Skeletal muscle satellite cell (primary cell): ENCODE measurements around the gene SMYD3.

Source experiments
- H3K27me3 ChIP-seq: 2 replicates; pipeline ENCODE4 v1.7.0; 2013; ENCODE audit warnings: low read length; ENCODE audit not compliant: control insufficient read depth, insufficient read depth
- H3K36me3 ChIP-seq: 2 replicates; pipeline ENCODE4 v1.7.0; 2013; ENCODE audit warnings: mild to moderate bottlenecking, control low read depth, low read length; ENCODE audit not compliant: insufficient read depth
- H3K4me1 ChIP-seq: 2 replicates; pipeline ENCODE4 v1.7.0; 2013; ENCODE audit warnings: low read length; ENCODE audit not compliant: control insufficient read depth, insufficient read depth
- H3K4me2 ChIP-seq: 2 replicates; pipeline ENCODE4 v1.7.0; 2013; ENCODE audit warnings: mild to moderate bottlenecking, low read length
- H3K4me3 ChIP-seq: 2 replicates; pipeline ENCODE4 v1.7.0; 2013; ENCODE audit warnings: low read length
- H3K9ac ChIP-seq: 2 replicates; pipeline ENCODE4 v1.7.0; 2013; ENCODE audit warnings: mild to moderate bottlenecking, low read depth, low read length, moderate library complexity
- H3K9me3 ChIP-seq: replicated peaks from 2 replicates; pipeline ENCODE4 v1.7.0; 2013; ENCODE audit warnings: mild to moderate bottlenecking, control low read depth, low read length

Gene SMYD3

DNA sequence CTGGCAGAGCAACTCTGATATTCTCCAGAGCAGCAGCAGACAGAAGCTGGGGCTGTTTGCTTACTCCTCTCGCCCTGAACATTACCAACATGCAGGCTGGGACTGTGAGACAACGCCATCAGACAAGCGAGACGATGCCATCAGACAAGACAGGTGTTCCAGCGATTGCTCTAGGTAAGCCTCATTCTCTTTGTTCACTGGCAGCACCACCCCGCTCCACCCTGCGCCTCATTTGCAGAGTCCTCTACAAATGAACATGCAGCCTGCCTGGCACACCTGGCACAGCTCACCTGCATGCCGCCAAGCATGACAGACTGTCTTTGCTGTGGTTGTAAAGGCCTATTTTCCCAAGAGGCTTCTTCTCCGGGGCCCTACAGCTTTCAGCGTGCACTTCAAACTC is 346.2 kb downstream of the SMYD3 start:
- Histone ChIP-seq H3K9ac (no peak overlapping the region), H3K9me3 (no peaks in the 10 kb centered on the region), H3K4me2 (no peak overlapping the region), H3K4me3 (no peak overlapping the region), H3K4me1 (peaks cover 12% of the 10 kb centered on the region), H3K36me3 (no peaks in the 10 kb centered on the region), H3K27me3 (no peaks in the 10 kb centered on the region)

DNA sequence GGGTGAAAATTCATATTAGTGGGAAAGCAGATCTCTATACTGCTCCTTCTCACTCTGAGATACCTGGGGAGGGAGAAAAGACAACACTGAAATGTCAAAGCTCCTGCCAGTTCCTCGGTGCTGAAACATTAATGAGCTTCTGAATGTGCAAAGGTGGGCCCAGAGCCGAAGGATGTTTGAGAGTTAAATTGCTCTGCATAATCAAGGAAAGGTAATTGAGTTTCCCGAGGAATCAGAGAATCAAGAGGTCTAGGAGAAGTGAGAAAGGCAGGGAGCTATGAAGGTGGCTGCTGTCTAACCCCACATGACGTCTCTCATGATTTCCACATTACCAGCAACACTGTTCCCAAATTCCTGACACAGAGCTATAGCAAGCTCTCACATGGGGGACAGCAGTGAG is 346.7 kb downstream of the SMYD3 start:
- H3K4me1 ChIP-seq = peaks cover 15% of the 10 kb centered on the region
- no peak overlapping the region for H3K9ac ChIP-seq
- H3K4me3 ChIP-seq = no peak overlapping the region
- no peaks in the 10 kb centered on the region for H3K27me3 ChIP-seq
- no peaks in the 10 kb centered on the region for H3K9me3 ChIP-seq
- H3K36me3 ChIP-seq = no peaks in the 10 kb centered on the region
- no peak overlapping the region for H3K4me2 ChIP-seq

DNA sequence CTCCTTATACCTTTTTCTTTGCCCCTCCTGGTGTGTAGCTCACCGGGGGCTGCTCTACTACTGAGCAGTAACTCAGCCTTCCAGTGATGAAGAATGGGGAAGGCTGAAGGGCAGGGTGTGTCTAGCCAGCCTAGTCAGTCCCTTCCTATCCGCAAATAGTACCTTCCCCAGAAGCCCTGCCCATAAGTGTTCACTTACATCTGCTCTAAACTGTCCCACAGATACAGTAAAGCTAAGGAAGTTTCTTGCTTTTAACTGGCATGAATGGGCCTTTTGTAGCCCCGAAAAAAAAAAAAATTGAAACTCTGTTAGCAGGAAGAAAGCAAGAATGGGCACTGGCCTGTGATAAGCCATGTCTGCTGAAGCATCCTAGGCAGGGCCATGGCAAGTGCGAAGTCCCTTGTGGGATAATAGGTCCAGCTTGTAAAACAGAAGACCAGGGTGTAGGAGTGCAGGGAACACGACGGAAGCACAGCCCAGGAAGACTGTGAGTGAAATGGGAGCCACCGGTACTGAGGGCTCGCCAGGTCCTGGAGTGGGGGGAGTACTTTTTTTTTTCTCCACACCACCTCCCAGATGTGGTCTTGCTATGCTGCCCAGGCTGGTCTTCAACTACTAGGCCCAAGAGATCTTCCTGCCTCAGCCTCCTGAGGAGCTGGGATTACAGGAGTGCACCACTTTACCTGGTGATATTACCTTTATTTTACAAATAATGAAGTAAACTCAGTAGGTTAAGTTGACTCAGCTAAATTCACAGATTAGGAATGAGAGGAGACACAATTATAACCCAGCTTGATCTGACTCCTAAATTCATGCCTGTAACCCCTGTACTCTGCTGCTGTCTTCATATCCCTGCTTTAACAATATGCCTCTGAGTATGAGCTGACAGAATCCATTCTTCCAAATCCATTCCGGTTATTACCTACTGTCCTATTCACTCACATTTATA is 347.5 kb downstream of the SMYD3 start:
- H3K4me1 ChIP-seq = peaks cover 15% of the 10 kb centered on the region
- H3K36me3 ChIP-seq = no peaks in the 10 kb centered on the region
- no peak overlapping the region for H3K4me3 ChIP-seq
- no peaks in the 10 kb centered on the region for H3K27me3 ChIP-seq
- no peak overlapping the region for H3K4me2 ChIP-seq
- no peak overlapping the region for H3K9ac ChIP-seq
- H3K9me3 ChIP-seq = no peaks in the 10 kb centered on the region

DNA sequence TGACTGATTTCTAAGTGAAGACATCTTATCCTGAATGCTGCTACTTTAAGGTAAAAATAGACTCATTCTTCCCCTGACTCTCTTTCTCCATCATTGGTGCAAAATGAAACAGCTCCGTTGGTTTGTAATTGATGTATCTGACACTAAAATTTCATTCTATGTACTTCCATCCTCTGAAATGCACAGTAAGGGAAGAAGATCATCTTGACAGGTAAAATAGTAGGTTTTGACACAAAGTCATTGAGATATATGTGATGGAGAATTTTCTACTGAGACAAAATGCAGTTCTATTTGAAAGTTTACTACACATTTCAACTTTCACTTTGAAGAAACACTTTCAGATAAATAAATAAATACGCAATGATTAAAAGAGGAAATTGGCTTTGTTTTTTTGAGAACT is 348.9 kb downstream of the SMYD3 start:
- peaks cover 15% of the 10 kb centered on the region for H3K4me1 ChIP-seq
- no peaks in the 10 kb centered on the region for H3K36me3 ChIP-seq
- no peak overlapping the region for H3K4me3 ChIP-seq
- H3K27me3 ChIP-seq = no peaks in the 10 kb centered on the region
- no peak overlapping the region for H3K9ac ChIP-seq
- no peak overlapping the region for H3K4me2 ChIP-seq
- H3K9me3 ChIP-seq = no peaks in the 10 kb centered on the region

DNA sequence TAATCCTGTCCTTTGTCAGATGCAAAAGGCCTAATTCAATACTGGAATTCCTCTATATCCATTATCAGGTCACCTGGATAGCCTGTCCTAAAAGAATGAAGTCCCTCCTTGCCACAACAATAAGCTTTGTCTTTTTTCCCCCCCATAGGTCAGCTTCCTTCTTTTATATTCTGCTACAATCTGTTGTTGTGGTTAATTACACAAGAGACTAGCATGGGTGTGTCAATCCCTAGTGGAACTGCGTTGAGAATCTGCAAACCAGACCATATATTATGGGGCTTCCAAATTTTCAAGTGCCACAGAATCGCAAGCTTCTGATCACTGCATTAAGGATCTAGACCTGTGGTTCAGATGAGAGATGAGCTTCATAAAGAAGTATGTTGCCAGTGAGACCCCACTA is 349.6 kb downstream of the SMYD3 start:
- no peak overlapping the region for H3K4me3 ChIP-seq
- no peak overlapping the region for H3K9ac ChIP-seq

DNA sequence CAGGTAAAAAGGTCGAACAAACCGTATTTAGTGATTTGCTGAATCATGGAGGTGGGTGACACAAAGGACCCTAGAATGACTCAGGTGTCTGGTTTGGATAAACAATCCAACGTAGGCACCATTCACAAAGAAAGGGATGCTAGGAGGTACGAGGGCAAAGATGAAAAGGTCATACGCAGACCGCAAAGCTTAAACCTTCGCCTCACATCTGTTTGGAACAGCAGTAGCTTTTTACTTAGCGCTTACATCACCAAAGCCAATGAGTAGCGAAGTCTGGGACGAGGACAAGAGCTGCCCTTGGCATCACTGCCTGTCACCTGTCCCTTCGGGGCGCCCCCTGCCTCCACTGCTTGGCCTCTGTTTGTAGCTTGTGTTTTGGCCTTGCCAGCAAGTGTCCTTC is 350.2 kb downstream of the SMYD3 start:
- H3K9ac ChIP-seq = no peak overlapping the region
- no peaks in the 10 kb centered on the region for H3K9me3 ChIP-seq
- no peak overlapping the region for H3K4me2 ChIP-seq
- no peak overlapping the region for H3K4me3 ChIP-seq
- no peaks in the 10 kb centered on the region for H3K27me3 ChIP-seq
- H3K36me3 ChIP-seq = no peaks in the 10 kb centered on the region
- peaks cover 18% of the 10 kb centered on the region for H3K4me1 ChIP-seq

More for the DNA sequence above, 349.6 kb downstream of the SMYD3 start:
- Histone ChIP-seq H3K9me3 (no peaks in the 10 kb centered on the region), H3K4me1 (peaks cover 15% of the 10 kb centered on the region), H3K4me2 (no peak overlapping the region), H3K36me3 (no peaks in the 10 kb centered on the region), H3K27me3 (no peaks in the 10 kb centered on the region)

DNA sequence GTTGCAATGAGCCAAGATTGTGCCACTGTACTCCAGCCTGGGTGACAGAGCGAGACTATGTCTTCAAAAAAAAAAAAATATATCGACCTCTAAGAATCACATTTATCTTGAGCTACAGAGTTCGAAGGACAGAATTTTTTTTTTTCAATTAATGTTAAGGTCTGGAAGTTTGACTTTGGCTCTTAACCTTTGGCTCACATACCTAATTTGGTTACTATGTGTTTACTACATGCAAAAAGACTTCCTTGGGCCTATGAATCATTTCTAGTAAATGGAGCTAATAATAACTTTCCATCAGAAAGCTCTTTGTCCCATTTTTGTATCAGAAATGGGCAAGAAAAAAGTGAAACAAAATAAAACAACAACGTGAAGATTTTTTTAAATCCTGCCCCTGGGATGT is 351.2 kb downstream of the SMYD3 start:
- no peak overlapping the region for H3K9ac ChIP-seq
- no peaks in the 10 kb centered on the region for H3K9me3 ChIP-seq
- H3K4me3 ChIP-seq = no peak overlapping the region
- peak overlapping the region; percentile 3 for H3K4me2 ChIP-seq
- H3K4me1 ChIP-seq = peaks cover 18% of the 10 kb centered on the region
- no peaks in the 10 kb centered on the region for H3K27me3 ChIP-seq
- H3K36me3 ChIP-seq = no peaks in the 10 kb centered on the region

DNA sequence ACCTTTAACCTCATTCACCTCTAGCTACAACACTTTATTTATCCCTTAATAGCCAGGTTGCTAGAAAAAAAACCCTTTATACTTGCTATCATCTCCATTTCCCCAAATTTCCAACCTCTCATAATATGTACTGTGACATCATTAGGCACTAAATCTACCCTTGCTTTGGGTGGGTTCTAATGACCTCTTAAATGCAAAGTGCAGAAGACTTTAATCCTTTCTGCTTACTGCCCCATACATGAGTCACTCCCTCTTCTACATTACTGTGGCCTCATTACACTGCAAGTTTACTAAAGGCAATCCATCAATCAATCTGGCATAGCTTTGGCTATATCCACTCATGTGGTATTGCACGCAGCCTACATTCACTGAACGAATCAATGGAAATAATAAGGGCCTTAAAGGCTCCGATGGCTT is 353.3 kb downstream of the SMYD3 start:
- peaks cover 18% of the 10 kb centered on the region for H3K4me1 ChIP-seq

DNA sequence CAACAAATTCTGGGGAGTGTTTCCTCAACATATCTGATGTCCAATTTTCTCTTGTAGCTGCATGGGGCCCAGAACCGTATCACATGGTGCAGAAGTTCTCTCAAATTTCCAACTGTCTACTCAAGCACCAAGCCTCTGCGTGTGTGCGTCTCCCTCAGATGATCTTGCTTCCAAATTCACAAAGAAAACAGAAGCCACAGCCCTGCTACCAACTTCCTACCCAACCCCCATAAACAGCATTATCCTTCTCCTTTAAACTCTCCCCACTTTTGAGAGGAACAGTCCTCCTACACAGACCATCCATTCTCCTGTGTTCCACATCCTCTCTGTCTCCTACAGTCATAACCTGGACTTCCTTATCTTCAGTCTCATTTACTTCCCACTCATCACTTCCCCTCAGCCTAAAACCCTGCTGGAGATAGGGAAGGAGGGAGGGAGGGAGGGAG is 354.1 kb downstream of the SMYD3 start:
- peaks cover 3% of the 10 kb centered on the region for H3K9me3 ChIP-seq
- no peak overlapping the region for H3K4me3 ChIP-seq
- no peak overlapping the region for H3K9ac ChIP-seq
- no peaks in the 10 kb centered on the region for H3K36me3 ChIP-seq
- no peaks in the 10 kb centered on the region for H3K27me3 ChIP-seq
- no peak overlapping the region for H3K4me2 ChIP-seq
- peaks cover 18% of the 10 kb centered on the region for H3K4me1 ChIP-seq

More for the DNA sequence above, 353.3 kb downstream of the SMYD3 start:
- H3K4me3 ChIP-seq = no peak overlapping the region
- no peaks in the 10 kb centered on the region for H3K36me3 ChIP-seq
- H3K27me3 ChIP-seq = no peaks in the 10 kb centered on the region
- H3K9me3 ChIP-seq = no peaks in the 10 kb centered on the region
- H3K4me2 ChIP-seq = no peak overlapping the region
- no peak overlapping the region for H3K9ac ChIP-seq

DNA sequence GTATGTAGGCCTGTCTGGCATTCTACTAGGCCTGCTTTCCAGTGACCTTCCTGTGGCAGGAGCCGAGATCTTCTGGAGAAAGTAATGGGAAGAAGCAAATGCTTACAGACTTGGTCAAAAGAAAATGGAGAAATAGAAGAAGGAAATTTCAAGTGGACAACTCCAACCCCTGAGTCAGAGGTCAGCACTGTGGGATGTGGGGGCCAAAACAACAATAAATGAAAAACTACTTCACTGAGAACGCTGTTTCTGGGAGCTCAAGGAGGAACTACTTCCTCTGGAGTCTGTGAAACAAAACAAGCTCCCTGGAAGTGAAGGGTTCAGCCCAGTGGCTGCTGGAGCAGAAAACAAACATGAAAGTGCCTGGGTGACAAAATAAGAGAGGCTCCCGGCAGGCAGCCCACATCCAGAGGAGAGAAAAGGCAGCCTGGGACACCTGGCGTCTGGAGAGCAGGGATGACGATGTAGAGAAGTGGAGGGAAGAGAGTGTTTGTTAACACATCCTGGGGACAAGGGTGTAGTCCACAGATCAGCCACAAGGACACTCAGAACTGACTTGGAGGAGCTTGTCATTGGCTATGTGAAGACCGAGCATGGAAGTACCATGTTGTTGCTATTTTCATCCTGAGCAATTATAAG is 355.2 kb downstream of the SMYD3 start:
- no peak overlapping the region for H3K9ac ChIP-seq
- no peaks in the 10 kb centered on the region for H3K27me3 ChIP-seq
- no peaks in the 10 kb centered on the region for H3K36me3 ChIP-seq
- H3K4me1 ChIP-seq = peaks cover 18% of the 10 kb centered on the region
- H3K4me2 ChIP-seq = no peak overlapping the region
- no peak overlapping the region for H3K4me3 ChIP-seq
- H3K9me3 ChIP-seq = peaks cover 3% of the 10 kb centered on the region

DNA sequence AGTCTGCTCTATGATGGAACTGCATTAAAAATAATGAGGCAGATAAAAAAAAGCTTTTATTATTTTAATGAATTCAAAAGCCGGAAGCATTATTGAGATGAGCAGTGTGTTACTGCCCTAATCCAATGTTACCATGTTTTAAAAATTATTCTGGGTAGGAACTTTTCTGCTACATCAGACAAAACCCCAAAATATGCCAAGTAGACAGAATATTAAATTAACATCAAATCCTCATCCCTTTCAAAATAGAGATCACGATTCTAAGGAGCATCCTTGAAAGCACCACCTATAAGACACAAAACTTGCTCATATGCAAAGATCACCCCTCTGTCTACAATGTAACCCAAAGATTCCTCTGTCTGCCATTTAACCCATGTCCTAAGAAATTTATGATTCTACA is 357.5 kb downstream of the SMYD3 start:
- H3K36me3 ChIP-seq = no peaks in the 10 kb centered on the region
- no peak overlapping the region for H3K4me2 ChIP-seq
- H3K9me3 ChIP-seq = peaks cover 3% of the 10 kb centered on the region
- no peak overlapping the region for H3K4me3 ChIP-seq
- H3K4me1 ChIP-seq = peaks cover 7% of the 10 kb centered on the region
- H3K9ac ChIP-seq = no peak overlapping the region
- no peaks in the 10 kb centered on the region for H3K27me3 ChIP-seq
